Fibroblast of villous mesenchyme (primary cell): ENCODE measurements around the gene APLP1. TPM values are rescaled to one million over a fixed set of nuclear protein-coding genes. Genes with fewer than 3 reads are reported as not detected.

ENCODE experiments used
- DNase-seq: peaks from one replicate; pipeline ENCODE4 v3.0.0-alpha.2; 2010; ENCODE audit warnings: low read depth
- H3K4me3 ChIP-seq: 2 replicates; pipeline ENCODE4 v1.5.1; 2011; ENCODE audit warnings: low read depth, mild to moderate bottlenecking, low read length
- CTCF ChIP-seq: IDR thresholded peaks from 2 replicates; pipeline ENCODE4 v1.5.1; 2012; ENCODE audit warnings: low read depth, mild to moderate bottlenecking, low read length; ENCODE audit not compliant: insufficient read depth
- total RNA-seq: library from RNA; depleted of rRNA; stranded (reverse); fragments of >200 nt; gene quantifications from 2 replicates; pipeline ENCODE4 v1.2.3, GENCODE V29; 2012

The APLP1 gene
- total RNA-seq, 1 donor = 3.5 TPM

GRCh38 chr19:35870798-35871197 lies 2.4 kb downstream of the APLP1 start:
- DNase-seq = no peak
- H3K4me3 ChIP-seq = no peak overlapping the region
- no peak for TF ChIP-seq CTCF

GRCh38 chr19:35871611-35872010 lies 3.2 kb downstream of the APLP1 start:
- TF ChIP-seq CTCF = no peak

GRCh38 chr19:35872180-35872579 lies 3.8 kb downstream of the APLP1 start:
- no peak overlapping the region for H3K4me3 ChIP-seq
- DNase-seq = no peak
- no peak for TF ChIP-seq CTCF

More at GRCh38 chr19:35871611-35872010, 3.2 kb downstream of the APLP1 start:
- no peak for DNase-seq
- no peak overlapping the region for H3K4me3 ChIP-seq

GRCh38 chr19:35874392-35874930 lies 6.1 kb downstream of the APLP1 start:
- H3K4me3 ChIP-seq = no peak overlapping the region
- TF ChIP-seq CTCF = no peak
- DNase-seq = no peak

GRCh38 chr19:35879068-35879467 lies 10.7 kb downstream of the APLP1 start:
- DNase-seq = no peak
- TF ChIP-seq CTCF = no peak
- no peak overlapping the region for H3K4me3 ChIP-seq

- peak; percentile 91 for DNase-seq
- H3K4me3 ChIP-seq = no peak overlapping the region
- no peak for TF ChIP-seq CTCF
Measured at GRCh38 chr19:35879770-35880317, 11.5 kb downstream of the APLP1 start.
